ENCODE data around the gene MYOCOS. TPM values are rescaled to one million over a fixed set of nuclear protein-coding genes. Genes with fewer than 3 reads are reported as not detected.

The MYOCOS gene
- total RNA-seq: not detected

DNA sequence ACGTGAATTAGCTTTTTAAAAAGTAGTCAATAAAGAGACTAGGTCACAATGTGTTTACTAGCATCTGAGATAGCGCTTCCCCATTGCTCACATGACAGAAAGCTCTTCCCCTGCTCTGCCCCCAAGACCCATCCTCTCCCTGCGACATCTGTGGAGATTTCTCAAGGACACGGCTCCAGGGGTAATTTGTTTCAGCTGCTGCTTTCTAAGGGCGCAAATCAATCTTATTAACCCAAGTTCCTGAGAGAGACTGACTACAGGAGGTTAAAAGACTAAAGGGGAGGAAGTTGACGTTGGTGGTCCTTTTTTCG lies at the start of gene MYOCOS:
MYOCOS (plus strand) TSS at position 92 of the 311 bp plus-strand sequence. CDS start 1,641 bp downstream, outside the sequence.
- Histone ChIP-seq H3K27ac (no peak within 1 kb of the TSS), H3K36me3 (no peaks in the 10 kb centered on the region), H3K27me3 (no peaks in the 10 kb centered on the region), H3K4me3 (no peak within 1 kb of the TSS), H3K9me3 (no peaks in the 10 kb centered on the region), H3K4me1 (no peaks in the 10 kb centered on the region)
- TF ChIP-seq CTCF (IDR thresholded peaks at IDR 0.05) (no peak), POLR2AphosphoS5 (IDR thresholded peaks at IDR 0.05) (no peak), EP300 (IDR thresholded peaks at IDR 0.05; ENCODE audit: low read depth) (no peak), POLR2A (IDR thresholded peaks at IDR 0.05) (no peak)
- intact Hi-C loops (cut with DNase I; ENCODE audit: low total_unique reads): no loop called here
- 81 to 83% methylated on average over 6 to 7 of the region's 7 CpGs for WGBS, 2 donors (ENCODE audit: low coverage in 1 of 2)
- no peak for DNase-seq
- in situ Hi-C loops (cut with MboI; ENCODE audit: low pct_ligation_motif_present in 1 of 4, low pct_unique_long_range_greater_than_20kb in 1 of 4, low sequenced_read_pairs in 3 of 4): no loop called here

DNA sequence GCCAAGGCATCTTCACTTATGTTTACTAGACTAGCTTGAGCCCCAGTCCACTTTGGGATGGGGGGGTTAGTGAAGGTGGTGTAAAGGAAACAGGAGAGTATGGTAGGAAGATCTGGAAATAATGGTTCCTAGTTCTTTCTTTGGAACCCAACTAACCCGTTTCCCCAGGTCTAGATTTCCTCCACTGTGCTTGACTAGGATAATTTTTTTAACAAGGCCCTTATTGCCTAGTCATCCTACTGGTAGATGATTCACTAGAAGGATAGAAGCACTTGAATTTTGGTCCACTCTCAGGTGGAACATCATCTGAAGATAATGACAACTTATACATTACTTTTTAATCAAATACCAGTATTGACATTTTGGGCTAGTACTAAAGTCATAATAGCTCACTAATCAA lies 45.9 kb upstream of the MYOCOS start:
- intact Hi-C loops (cut with DNase I; ENCODE audit: low total_unique reads): no loop called here
- TF ChIP-seq POLR2A (IDR thresholded peaks at IDR 0.05) (no peak), EP300 (IDR thresholded peaks at IDR 0.05; ENCODE audit: low read depth) (no peak), CTCF (IDR thresholded peaks at IDR 0.05) (no peak), POLR2AphosphoS5 (IDR thresholded peaks at IDR 0.05) (no peak)
- H3K36me3 ChIP-seq: peaks cover 0 to 89% (median 26%) of the 10 kb centered on the region in 4 donors
- no peak overlapping the region for H3K4me3 ChIP-seq
- no peaks in the 10 kb centered on the region for H3K4me1 ChIP-seq
- H3K27ac ChIP-seq: no peak overlapping the region
- in situ Hi-C loops (cut with MboI; ENCODE audit: low pct_ligation_motif_present in 1 of 4, low pct_unique_long_range_greater_than_20kb in 1 of 4, low sequenced_read_pairs in 3 of 4): no loop called here
- H3K9me3 ChIP-seq: no peaks in the 10 kb centered on the region
- H3K27me3 ChIP-seq: no peaks in the 10 kb centered on the region
- no peak for DNase-seq
- WGBS, 2 donors (ENCODE audit: low coverage in 1 of 2): 88 to 90% methylated on average over 1 of the region's 1 CpG

GRCh38 chr1:171581226-171581625 lies 40.8 kb upstream of the MYOCOS start:
- 84 to 91% methylated on average over 3 of the region's 3 CpGs for WGBS, 2 donors (ENCODE audit: low coverage in 1 of 2)
- H3K36me3 ChIP-seq: peaks cover 0 to 76% (median 25%) of the 10 kb centered on the region in 4 donors
- H3K9me3 ChIP-seq: no peaks in the 10 kb centered on the region
- no peaks in the 10 kb centered on the region for H3K27me3 ChIP-seq
- in situ Hi-C loops (cut with MboI; ENCODE audit: low pct_ligation_motif_present in 1 of 4, low pct_unique_long_range_greater_than_20kb in 1 of 4, low sequenced_read_pairs in 3 of 4) (no loop called here), intact Hi-C loops (cut with DNase I; ENCODE audit: low total_unique reads) (no loop called here)
- no peak overlapping the region for H3K4me3 ChIP-seq
- no peak for TF ChIP-seq POLR2AphosphoS5 (IDR thresholded peaks at IDR 0.05)
- H3K27ac ChIP-seq: no peak overlapping the region
- no peak for DNase-seq
- H3K4me1 ChIP-seq: no peaks in the 10 kb centered on the region

- no peaks in the 10 kb centered on the region for H3K27me3 ChIP-seq
- TF ChIP-seq EP300 (IDR thresholded peaks at IDR 0.05; ENCODE audit: low read depth) (no peak), POLR2AphosphoS5 (IDR thresholded peaks at IDR 0.05) (no peak), CTCF (IDR thresholded peaks at IDR 0.05) (no peak), POLR2A (IDR thresholded peaks at IDR 0.05) (no peak)
- intact Hi-C loops (cut with DNase I; ENCODE audit: low total_unique reads) (no loop called here), in situ Hi-C loops (cut with MboI; ENCODE audit: low pct_ligation_motif_present in 1 of 4, low pct_unique_long_range_greater_than_20kb in 1 of 4, low sequenced_read_pairs in 3 of 4) (no loop called here)
- H3K36me3 ChIP-seq: peaks cover 0 to 73% (median 23%) of the 10 kb centered on the region in 4 donors
- H3K4me1 ChIP-seq: no peaks in the 10 kb centered on the region
- H3K4me3 ChIP-seq: no peak overlapping the region
- no peak for DNase-seq
- H3K27ac ChIP-seq: no peak overlapping the region
- H3K9me3 ChIP-seq: no peaks in the 10 kb centered on the region
Observed at GRCh38 chr1:171581766-171582165, 40.3 kb upstream of the MYOCOS start.

DNA sequence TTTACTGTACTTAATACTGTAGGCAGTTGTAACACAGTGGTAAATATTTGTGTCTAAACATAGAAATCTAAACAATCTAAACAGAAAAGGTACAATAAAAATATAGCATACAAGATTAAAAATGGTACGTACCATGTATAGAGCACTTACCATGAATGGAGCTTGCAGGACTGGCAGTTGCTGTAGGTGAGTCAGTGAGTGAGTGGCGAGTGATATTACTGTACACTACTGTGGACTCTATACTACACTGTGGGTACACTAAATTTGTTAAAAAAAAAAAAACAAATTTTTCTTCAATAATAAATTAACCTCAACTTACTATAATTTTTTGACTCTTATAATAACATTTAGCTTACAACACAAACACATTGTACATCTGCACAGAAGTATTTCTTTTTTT lies 39.5 kb upstream of the MYOCOS start:
- WGBS, 2 donors (ENCODE audit: low coverage in 1 of 2): 94 to 95% methylated on average over 2 of the region's 2 CpGs
- no peak overlapping the region for H3K27ac ChIP-seq
- TF ChIP-seq POLR2AphosphoS5 (IDR thresholded peaks at IDR 0.05): no peak
- no peak for TF ChIP-seq POLR2A (IDR thresholded peaks at IDR 0.05)
- H3K4me3 ChIP-seq: no peak overlapping the region
- H3K9me3 ChIP-seq: no peaks in the 10 kb centered on the region
- H3K27me3 ChIP-seq: no peaks in the 10 kb centered on the region
- in situ Hi-C loops (cut with MboI; ENCODE audit: low pct_ligation_motif_present in 1 of 4, low pct_unique_long_range_greater_than_20kb in 1 of 4, low sequenced_read_pairs in 3 of 4) (no loop called here), intact Hi-C loops (cut with DNase I; ENCODE audit: low total_unique reads) (no loop called here)
- peaks cover 0 to 73% (median 24%) of the 10 kb centered on the region in 4 donors for H3K36me3 ChIP-seq
- no peaks in the 10 kb centered on the region for H3K4me1 ChIP-seq
- no peak for DNase-seq
